ENCODE measurements around the gene HAO2.

The HAO2 gene

DNA sequence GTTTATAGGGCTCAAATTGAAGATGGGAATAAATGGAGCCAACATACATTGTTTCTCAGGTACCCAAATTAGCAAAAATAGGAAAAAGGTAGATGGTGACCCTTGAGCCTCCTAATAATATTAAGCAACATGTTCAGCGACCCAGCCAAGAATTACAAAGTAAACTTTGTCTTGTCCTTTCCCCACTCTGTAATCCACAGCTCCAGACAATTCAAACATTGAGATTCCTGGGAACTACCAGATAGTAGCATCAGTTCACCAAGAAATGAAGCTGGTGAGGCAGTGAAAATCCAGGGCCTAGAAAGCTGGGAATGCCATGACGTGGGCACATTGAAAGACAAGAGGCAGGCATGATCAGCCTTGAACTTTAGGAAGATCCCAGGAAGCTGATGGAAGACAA is 11.7 kb downstream of the HAO2 start:
- DNase-seq (ENCODE audit: low read depth in 2 of 2): no peak

DNA sequence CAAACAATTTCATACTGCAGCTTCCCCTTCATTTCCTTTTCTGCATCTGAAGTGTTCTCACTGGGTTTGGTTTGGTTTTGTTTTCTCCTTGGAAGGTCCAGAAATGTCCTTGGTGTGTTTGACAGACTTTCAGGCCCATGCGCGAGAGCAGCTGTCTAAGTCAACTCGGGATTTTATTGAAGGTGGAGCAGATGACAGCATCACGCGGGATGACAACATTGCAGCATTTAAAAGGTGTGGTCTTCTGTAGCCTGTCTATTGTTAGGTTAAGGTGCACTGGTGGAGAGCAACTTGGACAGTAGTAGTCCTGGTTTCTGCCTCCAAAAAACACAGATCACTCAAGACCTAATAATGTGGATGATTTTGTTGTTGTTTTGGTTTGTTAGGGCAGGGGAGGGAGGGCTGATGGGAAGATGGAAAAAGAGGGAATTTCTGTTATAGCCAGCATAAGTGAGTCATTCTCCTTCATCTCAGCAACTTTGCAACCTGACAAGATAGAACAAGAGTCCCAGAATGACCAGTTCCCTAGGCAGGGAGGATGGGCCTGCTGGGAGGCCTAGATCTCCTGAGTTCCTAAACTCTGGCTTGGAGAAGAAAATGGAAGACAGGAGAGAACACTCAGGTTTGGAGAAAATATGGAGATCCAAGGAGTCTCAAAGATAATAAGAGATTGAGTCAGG is 12.5 kb downstream of the HAO2 start:
- no peak for DNase-seq (ENCODE audit: low read depth in 2 of 2)

DNA sequence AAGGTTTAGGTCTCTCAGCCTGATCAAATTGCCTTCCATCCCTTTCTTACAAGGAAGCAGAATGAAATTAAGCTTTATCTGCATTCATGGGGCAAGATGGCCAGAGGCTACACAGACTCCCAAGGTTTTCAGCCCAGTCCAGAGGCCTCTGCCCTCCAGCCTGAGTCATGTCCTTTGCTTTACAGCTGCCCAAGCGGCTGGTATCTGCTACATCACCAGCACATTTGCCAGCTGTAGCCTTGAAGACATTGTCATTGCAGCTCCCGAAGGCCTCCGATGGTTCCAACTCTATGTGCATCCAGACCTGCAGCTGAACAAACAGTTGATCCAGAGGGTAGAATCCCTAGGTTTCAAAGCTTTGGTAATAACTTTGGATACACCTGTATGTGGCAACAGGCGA is 16.0 kb downstream of the HAO2 start:
- no peak for DNase-seq (ENCODE audit: low read depth in 2 of 2)

DNA sequence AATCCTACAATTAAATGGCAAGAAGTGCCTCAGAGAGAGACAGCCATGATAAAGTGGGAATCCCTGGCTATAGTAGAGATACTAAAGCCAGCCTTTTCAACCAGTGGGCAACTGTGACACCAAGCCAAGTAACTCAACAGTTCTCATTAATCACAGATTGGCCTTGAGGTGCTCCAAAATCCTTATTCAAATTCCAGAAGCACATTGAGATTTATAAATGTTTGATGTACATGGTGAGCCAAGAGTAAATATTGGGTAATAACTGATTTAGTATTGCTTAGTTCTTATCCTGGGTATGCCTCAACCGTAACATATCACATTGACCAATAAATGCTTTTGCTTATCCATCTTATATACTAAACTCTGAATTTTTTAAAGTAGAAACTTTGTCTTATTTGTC is 17.1 kb downstream of the HAO2 start:
- DNase-seq (ENCODE audit: low read depth in 2 of 2): no peak

DNA sequence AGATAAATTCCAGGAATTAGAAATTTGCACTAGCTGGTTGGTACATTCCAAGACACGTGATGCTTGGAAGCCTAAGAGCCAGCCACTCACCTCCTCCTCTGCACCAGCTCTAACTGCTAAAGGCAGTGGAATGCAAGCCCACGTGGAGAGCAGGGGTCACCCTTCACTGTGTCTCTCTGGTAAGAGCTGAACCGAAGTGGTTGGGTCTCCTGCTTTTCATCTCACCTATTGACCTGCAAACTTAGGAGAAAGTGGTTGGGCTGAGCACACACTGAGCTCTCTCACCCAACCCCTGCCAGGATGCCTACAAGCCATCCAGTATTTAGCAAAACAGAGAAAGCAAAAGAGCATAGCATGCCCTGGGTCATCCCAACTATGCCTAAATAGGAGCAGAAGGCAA is 19.3 kb downstream of the HAO2 start:
- DNase-seq (ENCODE audit: low read depth in 2 of 2): no peak

DNA sequence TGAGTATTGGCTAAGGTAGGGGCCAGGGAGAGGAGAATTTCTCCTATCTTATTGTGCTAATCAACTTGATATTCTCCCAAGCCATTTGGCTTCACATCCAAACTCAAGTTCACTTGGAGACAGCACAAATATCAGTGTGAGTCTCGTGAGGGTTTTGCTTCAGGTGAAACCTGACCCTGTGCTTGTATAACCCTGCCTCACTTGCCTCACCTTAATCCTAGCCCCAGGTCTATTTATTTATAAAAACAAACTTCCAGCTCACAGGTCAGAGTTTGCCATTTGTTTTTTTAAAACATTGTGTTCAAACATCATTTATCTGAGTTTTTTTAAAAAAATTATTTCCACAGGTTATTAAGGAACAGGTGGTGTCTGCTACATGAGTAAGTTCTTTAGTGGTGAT is 19.9 kb downstream of the HAO2 start:
- DNase-seq (ENCODE audit: low read depth in 2 of 2): no peak

DNA sequence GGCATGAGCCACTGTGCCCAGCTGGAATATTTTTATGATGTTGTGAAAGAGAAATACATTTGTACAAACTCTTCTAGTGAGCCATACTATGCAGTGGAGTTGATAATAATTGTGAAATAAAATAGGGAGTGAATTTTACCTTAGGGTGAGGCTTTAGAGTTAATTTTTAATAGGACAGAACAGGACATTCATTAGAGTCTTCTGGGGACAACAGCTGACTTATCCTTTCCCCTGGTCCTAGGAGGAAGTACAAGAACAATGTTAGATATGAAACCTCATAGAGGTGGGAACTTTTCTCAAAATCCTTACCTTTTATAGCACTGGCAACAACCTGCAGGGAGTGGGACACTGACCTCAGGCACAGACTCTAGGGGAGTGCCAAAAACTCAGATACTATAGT is 21.9 kb downstream of the HAO2 start:
- DNase-seq (ENCODE audit: low read depth in 2 of 2): no peak

DNA sequence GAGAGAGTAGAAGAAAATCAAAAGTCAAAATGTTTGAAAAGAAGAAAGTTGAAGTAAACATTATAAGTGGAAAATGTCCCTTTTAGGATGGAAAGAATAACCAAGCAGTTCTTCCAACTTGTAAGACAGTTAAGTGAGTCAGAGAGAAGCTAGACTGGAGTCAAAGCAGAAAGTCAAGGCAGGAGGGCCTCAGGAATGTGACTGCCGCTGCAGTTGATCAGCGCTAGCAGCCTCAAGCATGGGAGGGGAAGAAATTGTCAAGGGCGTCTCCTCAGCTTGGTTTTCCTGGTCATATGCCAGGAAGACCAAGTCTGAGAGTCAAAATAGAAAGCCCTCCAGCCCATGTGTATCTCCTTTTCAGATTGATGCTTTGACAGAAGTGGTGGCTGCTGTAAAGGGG is 23.2 kb downstream of the HAO2 start:
- no peak for DNase-seq (ENCODE audit: low read depth in 2 of 2)

DNA sequence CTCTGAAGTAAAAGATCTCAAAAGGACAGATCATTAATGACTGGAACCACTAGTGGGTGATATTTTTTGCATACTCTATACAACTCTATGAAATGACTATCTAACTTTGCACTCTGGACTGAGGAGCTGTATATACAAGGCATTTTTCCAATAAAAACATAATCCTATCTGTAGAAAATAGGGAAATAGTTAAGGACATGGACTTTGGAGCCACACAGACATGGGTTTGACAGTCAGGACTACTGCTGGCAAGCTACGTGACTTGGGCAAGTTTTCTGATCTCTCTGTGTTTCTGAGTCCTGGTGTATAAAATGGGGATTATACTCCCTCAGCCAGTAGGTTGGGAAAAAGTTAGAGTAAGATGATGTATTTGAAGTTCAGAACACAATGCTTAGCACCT is 25.5 kb downstream of the HAO2 start:
- DNase-seq (ENCODE audit: low read depth in 2 of 2): no peak

DNA sequence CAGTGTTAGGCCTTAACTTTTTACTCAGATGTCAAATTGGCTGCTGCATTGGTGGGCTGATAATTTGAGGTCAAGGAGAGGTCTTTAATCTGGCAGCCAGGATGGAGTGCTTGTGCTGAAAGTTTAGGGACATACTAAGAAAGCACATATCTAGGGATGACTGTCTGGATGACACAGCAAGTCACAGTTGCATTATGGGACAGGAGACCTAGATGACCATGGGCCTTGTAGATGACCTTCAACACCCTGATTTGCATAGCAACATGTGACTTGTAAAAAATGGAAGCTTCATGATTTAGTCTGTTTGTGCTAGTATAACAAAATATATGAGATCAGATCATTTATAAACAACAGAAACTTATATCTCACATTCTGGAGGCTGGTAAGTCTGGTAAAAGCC is 28.4 kb downstream of the HAO2 start:
- no peak for DNase-seq (ENCODE audit: low read depth in 2 of 2)

DNA sequence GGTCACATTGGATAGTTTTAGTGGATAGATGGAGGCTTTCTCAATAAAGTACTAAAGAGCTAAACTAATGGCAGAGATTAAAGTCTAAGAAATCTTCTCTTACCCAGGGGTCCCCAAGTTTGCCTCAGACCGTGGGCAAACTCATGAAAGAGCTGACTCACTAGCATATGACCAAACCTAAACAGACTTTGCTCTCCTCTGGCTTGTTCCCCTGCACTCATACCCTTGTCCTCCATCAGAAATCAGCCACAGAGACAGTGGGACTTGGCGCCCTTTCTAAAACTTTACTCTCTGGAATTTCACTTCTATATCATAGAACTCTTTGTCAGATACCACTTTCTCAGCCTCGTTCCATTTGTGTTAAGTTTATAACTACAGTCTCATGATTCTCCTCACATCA is 29.4 kb downstream of the HAO2 start:
- DNase-seq (ENCODE audit: low read depth in 2 of 2): no peak

DNA sequence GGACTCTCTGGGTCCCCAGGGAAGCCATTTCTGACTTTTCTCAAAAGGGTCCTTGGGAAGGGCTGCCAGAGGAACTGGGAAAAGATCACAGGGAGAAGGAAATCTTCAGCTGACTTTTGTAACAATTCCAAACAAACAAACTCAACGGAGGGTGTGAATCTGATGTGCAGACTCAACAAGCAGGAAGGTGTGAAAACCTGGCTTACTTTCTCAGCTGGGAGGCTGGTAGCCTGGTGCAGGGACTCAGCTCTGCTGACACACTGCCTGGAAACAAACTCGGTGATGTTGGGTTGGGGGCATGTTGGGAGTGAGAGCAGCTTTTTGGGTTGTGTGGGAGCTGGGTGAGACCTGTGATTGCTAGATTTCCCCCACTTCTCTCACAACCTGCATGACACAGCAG is 36.2 kb downstream of the HAO2 start:
- no peak for DNase-seq (ENCODE audit: low read depth in 2 of 2)

DNA sequence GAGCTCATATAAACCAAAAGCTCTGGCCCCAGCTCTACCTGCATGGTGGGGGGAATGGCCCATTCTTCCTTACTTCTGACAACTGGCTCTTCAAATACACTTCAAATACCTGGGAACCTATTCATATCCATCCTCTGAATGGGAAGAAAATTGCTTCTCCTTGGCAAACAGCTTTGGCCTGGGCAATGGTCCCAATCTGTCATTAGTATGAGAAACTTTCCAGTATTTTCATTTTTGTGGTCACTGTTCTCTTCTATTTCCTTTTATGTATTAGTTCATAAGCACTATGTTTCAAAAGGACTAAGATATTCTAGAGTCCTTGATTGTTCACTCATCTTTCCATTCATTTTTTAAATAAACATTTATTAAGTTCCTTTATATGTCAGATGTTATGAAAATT is 41.1 kb downstream of the HAO2 start:
- peak; percentile 10 to 20 for DNase-seq (ENCODE audit: low read depth in 2 of 2)

DNA sequence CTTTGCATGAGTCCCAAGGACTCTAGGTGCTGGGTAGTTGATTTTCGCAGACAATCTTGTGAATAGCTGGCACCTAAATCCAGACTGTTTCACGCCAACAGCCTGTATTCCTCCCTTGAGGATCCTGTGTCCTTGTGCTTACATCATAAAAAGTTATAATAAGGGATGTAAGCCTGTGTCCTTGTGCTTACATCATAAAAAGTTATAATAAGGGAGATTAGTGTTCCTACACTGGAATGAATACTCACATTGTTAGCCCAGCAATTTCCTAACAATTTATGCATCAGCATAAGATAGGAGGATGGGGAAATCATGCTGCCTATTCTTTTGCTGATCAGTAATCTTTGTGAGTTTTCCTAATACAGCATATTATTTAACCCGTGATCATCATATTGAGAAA is 42.4 kb downstream of the HAO2 start:
- no peak for DNase-seq (ENCODE audit: low read depth in 2 of 2)

DNA sequence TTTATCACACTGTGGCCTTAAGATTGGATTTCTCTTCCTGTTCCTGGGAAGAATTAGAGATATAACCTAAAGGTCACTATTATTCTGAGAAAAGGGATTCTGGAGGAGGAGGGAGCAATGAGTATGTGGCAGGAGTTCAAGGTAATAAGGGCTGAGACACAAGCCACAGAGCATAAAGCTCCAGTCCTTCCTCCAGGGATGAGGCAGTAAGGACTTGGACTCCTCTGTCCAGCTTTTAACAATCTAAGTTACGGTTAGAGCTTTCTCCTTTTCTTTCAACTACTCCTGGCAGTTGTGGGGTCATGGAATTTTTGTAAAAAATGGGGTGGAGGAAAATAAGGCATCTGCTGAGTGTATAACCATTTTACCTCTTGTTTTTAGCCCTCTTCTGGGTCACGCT is 46.4 kb downstream of the HAO2 start, which contains the start of gene HSD3B2:
TSS of gene HSD3B2 (plus strand) at position 201 of the 400 bp plus-strand sequence. CDS start 270 bp downstream, outside the sequence.
- DNase-seq (ENCODE audit: low read depth in 2 of 2): no peak

DNA sequence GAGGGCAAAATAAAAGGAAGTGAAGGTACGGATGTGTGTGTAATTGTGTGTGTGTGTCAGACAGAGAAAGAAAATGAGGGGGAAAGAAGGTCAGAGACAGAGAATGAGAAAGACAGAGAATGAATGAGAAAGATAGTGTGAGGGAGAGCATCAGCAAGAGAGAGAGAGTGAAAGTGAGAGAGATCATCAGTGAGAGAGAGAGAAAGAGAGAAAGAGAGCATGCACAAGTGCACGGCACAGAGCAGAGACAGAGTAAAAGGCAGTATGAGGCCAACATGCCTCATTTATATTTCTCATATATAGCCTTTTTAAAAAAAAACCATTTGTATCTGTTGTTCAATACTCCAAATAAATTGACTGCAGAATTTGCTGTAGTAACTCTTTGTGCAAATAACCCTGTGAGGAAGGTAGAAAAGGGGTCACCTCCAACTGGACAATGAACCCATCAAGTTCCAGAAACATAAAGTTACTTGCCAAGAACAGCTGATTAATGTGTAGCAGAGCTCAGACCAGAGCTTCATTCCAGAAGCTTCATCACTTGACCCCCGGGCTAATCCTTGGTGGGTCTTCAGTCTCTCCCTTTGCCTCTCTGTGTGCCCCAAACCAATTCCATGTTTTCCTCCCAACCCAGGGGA is 47.5 kb downstream of the HAO2 start:
- DNase-seq (ENCODE audit: low read depth in 2 of 2): no peak

DNA sequence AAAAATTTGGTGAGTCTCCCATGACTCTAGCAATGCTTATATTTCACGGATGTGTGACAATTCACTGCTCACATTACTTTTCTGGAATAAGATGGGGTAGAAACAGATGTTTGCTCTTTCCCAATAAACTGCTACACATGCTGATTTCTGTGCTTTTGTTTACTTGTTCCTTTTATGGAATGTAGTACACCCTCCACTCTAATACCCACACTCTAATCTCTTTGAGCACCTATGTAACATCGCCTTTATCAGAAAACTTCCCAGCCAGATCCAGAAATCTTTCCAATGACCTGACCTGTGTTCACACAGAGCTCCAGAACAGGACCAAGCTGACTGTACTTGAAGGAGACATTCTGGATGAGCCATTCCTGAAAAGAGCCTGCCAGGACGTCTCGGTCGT is 50.5 kb downstream of the HAO2 start:
- DNase-seq (ENCODE audit: low read depth in 2 of 2): no peak

DNA sequence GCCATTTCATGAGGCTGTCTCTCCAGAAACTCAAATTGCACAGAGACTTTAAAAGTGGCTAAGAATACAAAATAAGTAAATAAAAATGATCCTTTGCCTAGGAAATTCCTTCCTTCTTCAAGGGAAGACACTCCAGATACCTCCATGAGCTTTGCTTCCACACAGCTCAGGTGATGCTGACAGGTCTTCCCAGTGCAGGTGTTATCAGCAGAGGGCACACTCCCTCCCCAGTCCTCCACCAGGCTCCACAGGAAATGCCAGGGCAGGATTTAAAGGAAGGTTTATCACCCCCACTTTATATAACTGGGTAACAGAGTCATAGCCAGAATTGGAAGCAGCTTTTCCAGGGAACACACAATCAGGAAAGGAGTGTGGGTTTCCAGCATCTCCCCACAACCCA is 52.1 kb downstream of the HAO2 start:
- no peak for DNase-seq (ENCODE audit: low read depth in 2 of 2)

DNA sequence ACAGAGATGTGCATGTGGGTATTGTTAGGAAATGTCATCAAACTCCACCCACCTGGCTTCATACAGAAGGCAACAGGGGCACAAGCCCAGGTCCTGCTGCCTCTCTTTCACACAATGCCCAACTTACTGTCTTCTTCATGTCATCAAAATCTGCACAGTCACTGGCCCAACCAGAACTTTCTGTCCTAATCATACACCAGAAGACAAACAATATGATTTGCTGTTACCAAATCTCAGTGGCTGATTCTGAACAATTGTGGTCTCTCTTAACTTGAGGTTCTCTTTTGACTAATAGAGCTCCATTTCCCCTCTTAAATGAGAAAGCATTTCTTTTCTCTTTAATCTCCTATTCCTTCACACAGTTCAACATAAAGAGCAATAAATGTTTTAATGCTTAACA is 54.0 kb downstream of the HAO2 start:
- no peak for DNase-seq (ENCODE audit: low read depth in 2 of 2)

DNA sequence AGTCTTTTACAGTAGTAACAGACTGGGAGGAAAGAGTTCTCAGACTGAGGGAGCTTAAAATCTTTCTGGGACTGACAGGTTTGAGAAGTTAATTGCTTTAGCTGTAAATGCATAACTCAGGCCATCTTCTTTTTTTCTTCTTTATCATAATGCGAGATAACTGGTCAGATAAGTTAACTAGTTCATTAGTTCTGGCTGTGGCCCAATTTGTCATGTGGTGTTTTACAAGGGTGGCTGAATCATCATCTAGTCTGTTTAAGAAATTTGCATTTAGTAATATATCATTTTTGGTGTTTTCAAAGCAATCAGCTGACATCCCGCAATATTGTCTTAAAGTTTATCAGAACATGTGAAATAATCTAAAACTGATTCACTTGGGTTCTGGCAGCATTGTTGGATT is 60.4 kb downstream of the HAO2 start:
- DNase-seq (ENCODE audit: low read depth in 2 of 2): no peak

DNA sequence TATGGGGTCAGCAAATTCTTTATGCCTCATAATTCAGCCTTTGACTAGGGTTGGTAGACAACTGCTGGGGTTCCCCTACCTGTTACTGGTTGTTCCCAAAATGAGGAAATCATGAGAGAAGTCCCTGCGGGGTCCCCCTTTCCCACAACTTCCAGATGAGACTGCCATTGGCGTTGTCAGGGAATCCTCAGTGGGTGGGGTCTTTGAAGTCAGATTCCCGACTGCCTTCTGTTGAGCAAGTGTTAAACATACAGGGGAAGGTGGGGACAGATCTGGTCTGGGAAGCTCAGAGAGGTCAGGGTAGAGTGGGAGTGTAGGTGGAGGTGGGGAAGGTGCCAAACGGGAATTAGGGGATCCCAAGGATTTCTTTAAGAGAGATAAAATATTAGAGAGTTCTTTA is 61.1 kb downstream of the HAO2 start:
- no peak for DNase-seq (ENCODE audit: low read depth in 2 of 2)

DNA sequence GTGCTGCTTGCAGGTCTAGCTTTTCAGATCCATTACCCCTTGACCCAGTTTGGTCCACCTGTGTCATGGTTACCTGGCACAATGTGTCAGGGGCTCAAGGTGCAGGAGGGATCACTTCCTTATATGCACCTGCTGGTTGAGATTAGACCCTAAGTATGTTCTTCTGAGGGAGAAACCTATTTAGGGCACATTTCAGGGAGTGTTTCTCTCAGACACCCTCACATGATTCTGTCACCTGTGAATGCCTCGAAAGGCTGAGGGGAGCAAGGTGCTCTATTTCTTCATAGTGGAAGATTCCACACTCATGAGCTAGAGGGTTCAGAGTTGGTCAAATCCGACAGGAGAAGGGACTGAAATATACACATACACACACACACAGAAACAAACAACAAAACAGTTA is 61.9 kb downstream of the HAO2 start:
- no peak for DNase-seq (ENCODE audit: low read depth in 2 of 2)

DNA sequence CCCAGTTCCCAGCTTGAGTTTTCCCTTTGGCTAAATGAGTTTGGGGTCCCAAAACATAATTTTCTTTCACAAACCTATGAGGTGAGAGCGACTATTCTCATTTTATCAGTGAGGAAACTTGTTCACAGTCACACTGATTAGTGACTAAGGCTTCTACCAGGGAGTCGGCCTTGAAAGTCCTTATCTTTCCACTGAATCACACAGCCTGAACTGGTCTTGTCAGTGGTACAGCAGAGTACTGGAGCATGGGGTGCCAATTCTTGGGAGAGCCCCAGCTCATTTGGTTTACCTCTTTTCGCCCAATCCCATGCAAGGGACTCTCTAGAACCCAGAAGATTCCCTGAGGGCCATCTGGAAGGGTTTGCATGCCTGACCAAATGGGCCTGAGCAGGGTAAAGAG is 63.3 kb downstream of the HAO2 start:
- no peak for DNase-seq (ENCODE audit: low read depth in 2 of 2)

DNA sequence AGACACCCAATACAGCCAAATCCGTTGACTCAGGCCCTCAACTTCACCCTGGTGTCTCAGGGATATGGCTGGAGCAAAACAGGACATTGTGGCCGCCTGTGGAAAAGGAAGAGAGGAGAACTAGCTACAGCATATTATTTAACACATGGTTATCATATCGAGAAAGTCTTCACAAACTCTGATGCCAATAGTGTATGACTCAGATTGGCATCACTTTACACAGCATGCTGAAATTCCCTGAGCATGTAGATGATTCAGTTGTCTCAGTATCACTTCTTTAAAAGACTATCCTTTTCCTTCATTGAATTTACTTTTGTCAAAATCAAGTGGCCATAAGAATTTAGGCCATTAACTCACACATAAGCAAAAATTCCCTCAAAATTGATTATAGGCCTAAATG is 66.5 kb downstream of the HAO2 start:
- no peak for DNase-seq (ENCODE audit: low read depth in 2 of 2)

Measured in fibroblast of skin of left quadriceps (primary cell).